DND-41 (cell line): Measurements from ENCODE around the gene PAX6.

ENCODE experiments used
- EZH2 ChIP-seq: IDR thresholded peaks from 3 replicates; pipeline ENCODE4 v1.6.1; 2012; ENCODE audit warnings: borderline replicate concordance, low read depth, mild to moderate bottlenecking, moderate library complexity, low read length, inconsistent platforms; ENCODE audit not compliant: severe bottlenecking
- TF ChIP-seq, protein P1 (sequence below): IDR thresholded peaks from 2 replicates; pipeline ENCODE4 v1.5.1; 2012; ENCODE audit warnings: borderline replicate concordance, low read length, moderate library complexity, mild to moderate bottlenecking; ENCODE audit not compliant: poor library complexity, severe bottlenecking; ENCODE audit errors: extremely low read depth

DNA sequence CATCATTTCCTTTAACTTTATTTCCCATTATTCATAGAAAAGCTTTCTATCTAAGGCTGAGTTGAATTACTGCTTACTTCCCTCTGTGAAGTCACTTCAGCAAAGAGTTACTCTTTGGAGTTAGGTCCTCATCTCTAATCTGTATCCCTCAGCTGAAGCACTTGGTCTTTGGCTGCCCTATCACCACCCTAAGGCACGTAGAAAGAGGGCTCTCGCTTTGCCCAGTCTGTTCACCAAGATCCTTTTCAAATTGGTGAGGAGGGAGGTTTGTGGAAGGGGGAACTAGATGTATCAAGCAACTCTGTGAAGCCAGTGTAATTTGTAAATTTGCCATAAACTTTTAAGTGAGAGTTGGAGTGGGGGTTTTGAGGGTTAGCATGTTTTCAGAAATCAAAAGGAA, 43.4 kb downstream of the PAX6 start:
- TF ChIP-seq, protein P1, sequence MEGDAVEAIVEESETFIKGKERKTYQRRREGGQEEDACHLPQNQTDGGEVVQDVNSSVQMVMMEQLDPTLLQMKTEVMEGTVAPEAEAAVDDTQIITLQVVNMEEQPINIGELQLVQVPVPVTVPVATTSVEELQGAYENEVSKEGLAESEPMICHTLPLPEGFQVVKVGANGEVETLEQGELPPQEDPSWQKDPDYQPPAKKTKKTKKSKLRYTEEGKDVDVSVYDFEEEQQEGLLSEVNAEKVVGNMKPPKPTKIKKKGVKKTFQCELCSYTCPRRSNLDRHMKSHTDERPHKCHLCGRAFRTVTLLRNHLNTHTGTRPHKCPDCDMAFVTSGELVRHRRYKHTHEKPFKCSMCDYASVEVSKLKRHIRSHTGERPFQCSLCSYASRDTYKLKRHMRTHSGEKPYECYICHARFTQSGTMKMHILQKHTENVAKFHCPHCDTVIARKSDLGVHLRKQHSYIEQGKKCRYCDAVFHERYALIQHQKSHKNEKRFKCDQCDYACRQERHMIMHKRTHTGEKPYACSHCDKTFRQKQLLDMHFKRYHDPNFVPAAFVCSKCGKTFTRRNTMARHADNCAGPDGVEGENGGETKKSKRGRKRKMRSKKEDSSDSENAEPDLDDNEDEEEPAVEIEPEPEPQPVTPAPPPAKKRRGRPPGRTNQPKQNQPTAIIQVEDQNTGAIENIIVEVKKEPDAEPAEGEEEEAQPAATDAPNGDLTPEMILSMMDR = no peak
- TF ChIP-seq EZH2 = no peak
